Fibroblast of the aortic adventitia (primary cell): ENCODE results near the gene CTAG1B. TPM values are rescaled to one million over a fixed set of nuclear protein-coding genes. Genes with fewer than 3 reads are reported as not detected.
"Not testable (repeated sequence)": the region's sequence is repeated elsewhere in the genome, so short reads cannot be mapped to it uniquely, and the experiment has no call there.

ENCODE experiments used
- DNase-seq: peaks from one replicate; pipeline ENCODE4 v3.0.0-alpha.2; 2010; ENCODE audit warnings: low read depth
- H3K4me3 ChIP-seq: 2 replicates; pipeline ENCODE4 v1.5.1; 2011; ENCODE audit warnings: low read depth, mild to moderate bottlenecking, control low read depth, low read length, moderate library complexity
- CTCF ChIP-seq: IDR thresholded peaks from 2 replicates; pipeline ENCODE4 v1.5.1; 2011; ENCODE audit warnings: mild to moderate bottlenecking, low read length, control low read depth, inconsistent platforms; ENCODE audit not compliant: insufficient read depth
- small RNA-seq: library from RNA; depleted of rRNA; stranded (forward); fragments of <200 nt; gene quantifications from one replicate; pipeline ENCODE3, GENCODE V24; 2012
- total RNA-seq: library from RNA; depleted of rRNA; stranded (reverse); fragments of >200 nt; gene quantifications from 2 replicates; pipeline ENCODE4 v1.2.3, GENCODE V29; 2012; ENCODE audit warnings: low replicate concordance

CTAG1B gene
- total RNA-seq, 1 donor = not detected

DNA sequence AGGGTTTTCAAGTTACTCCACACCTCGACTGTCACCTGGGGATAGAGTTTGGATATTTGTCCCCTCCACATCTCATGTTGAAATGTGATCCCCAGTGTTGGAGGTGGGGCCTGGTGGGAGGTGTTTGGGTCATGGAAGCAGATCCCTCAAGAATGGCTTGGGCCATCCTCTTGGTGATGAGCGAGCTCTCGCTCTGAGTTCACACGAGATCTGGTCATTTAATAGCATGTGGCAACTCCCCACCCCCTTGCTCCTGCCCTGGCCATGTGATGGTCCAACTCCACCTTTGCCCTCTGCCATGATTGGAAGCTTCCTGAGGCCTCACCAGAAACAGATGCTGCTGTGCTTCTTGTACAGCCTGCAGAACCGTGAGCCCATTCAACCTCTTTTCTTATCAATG, 25.9 kb downstream of the CTAG1B start:
- no peak for DNase-seq
- no peak for TF ChIP-seq CTCF
- H3K4me3 ChIP-seq = no peak overlapping the region

- H3K4me3 ChIP-seq = no peak overlapping the region
- DNase-seq = no peak
- TF ChIP-seq CTCF = no peak
Measured at GRCh38 chrX:154592505-154592904, 26.6 kb downstream of the CTAG1B start.

DNA sequence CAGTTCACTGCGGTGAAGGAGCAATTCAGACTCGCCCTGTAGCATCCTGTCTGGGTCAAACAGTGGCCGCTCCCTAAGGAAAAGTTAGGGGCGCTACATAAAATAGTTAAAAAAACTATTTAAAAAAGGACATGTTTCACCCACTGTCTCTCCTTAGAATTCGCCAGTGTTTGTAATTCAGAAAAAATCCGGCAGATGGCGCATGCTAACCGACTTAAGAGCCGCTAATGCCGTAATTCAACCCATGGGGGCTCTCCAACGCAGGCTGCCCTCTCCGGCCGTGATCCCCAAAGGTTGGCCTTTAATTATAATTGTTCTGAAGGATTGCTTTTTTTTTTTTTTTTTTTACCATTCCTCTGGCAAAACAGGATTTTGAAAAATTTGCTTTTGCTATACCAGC, 28.7 kb downstream of the CTAG1B start:
- DNase-seq, H3K4me3 ChIP-seq: not testable (repeated sequence)

- not testable (repeated sequence) for DNase-seq
Measured at GRCh38 chrX:154584585-154585183, 34.4 kb downstream of the CTAG1B start, which contains the start of gene CTAG1A. Gene CTAG1A (plus strand): TSS chrX:154585133. CDS start chrX:154585207, 74 bp downstream.

DNA sequence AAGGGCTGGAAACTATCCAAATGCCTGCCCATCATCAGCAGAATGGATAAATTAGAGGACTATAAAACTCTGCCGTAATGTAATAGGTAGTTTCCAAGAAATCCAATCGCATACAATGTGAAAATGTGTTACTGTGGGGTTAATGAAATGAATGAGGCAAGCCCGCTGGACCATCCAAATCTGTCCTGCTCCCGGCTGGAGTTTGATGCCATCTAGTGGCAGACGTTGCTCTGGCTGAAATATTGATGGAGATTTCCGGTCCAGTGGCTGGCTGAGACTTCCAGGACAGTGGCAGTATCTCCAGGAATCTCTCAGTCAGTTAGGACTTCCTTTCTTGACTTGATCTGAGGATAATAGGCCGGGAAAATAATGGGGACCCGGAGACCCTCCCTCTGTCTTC, 36.1 kb downstream of the CTAG1B start:
- not testable (repeated sequence) for H3K4me3 ChIP-seq, DNase-seq

More at GRCh38 chrX:154584585-154585183, 34.4 kb downstream of the CTAG1B start, which contains the start of gene CTAG1A:
- H3K4me3 ChIP-seq = not testable (repeated sequence)

GRCh38 chrX:154575076-154575475, 44.0 kb downstream of the CTAG1B start:
- DNase-seq, H3K4me3 ChIP-seq: not testable (repeated sequence)

- DNase-seq, H3K4me3 ChIP-seq: not testable (repeated sequence)
Measured at GRCh38 chrX:154573061-154573460, 46.0 kb downstream of the CTAG1B start.

- not testable (repeated sequence) for DNase-seq, H3K4me3 ChIP-seq
Measured at GRCh38 chrX:154570361-154570760, 48.7 kb downstream of the CTAG1B start.

Small RNAs within 50 kb of the gene (small RNA-seq; reads per million reads assigned to genes)
- not detected for gene AC244090.1
- gene AC244107.2 = not detected

Other genes with a start within 250 kb of the CTAG1B start
- gene FLNA, start 244.6 kb downstream of the CTAG1B start, total RNA-seq = 549 and 1,365 TPM in 2 replicates
- 9.6 and 29.9 TPM in 2 replicates for gene EMD, start 240.0 kb downstream of the CTAG1B start, total RNA-seq
- 1,297 and 3,230 TPM in 2 replicates for gene RPL10, start 220.9 kb downstream of the CTAG1B start, total RNA-seq
- gene DNASE1L1, start 210.0 kb downstream of the CTAG1B start, total RNA-seq = 15.8 and 31.0 TPM in 2 replicates
- 18.0 and 30.9 TPM in 2 replicates for gene TAFAZZIN, start 207.7 kb downstream of the CTAG1B start, total RNA-seq
- gene ATP6AP1, start 190.6 kb downstream of the CTAG1B start, total RNA-seq = 33.2 and 36.1 TPM in 2 replicates
- gene GDI1, start 182.1 kb downstream of the CTAG1B start, total RNA-seq = 53.9 and 115 TPM in 2 replicates
- gene FAM50A, start 175.1 kb downstream of the CTAG1B start, total RNA-seq = 39.0 and 99.0 TPM in 2 replicates
- gene PLXNA3, start 161.0 kb downstream of the CTAG1B start, total RNA-seq = 11.9 and 25.8 TPM in 2 replicates
- gene LAGE3, start 140.0 kb downstream of the CTAG1B start, total RNA-seq = 19.1 and 31.6 TPM in 2 replicates
- 10.9 and 35.0 TPM in 2 replicates for gene UBL4A, start 132.7 kb downstream of the CTAG1B start, total RNA-seq
- 23.9 and 28.6 TPM in 2 replicates for gene SLC10A3, start 128.7 kb downstream of the CTAG1B start, total RNA-seq
- 16.9 and 20.0 TPM in 2 replicates for gene FAM3A, start 103.0 kb downstream of the CTAG1B start, total RNA-seq
- 45.5 and 126 TPM in 2 replicates for gene G6PD, start 72.4 kb downstream of the CTAG1B start, total RNA-seq
- gene IKBKG, start 71.7 kb downstream of the CTAG1B start, total RNA-seq = 17.1 and 37.2 TPM in 2 replicates
- gene CTAG1A, start 34.1 kb downstream of the CTAG1B start, total RNA-seq = not detected in 2 replicates
- gene CTAG2, start 34.3 kb upstream of the CTAG1B start, total RNA-seq = not detected in 2 replicates
- gene GAB3, start 131.8 kb upstream of the CTAG1B start, total RNA-seq = 1.2 and 4.2 TPM in 2 replicates
- 36.5 and 47.8 TPM in 2 replicates for gene DKC1, start 143.6 kb upstream of the CTAG1B start, total RNA-seq
- gene MPP1, start 186.2 kb upstream of the CTAG1B start, total RNA-seq = 10.0 and 23.3 TPM in 2 replicates
- gene SMIM9, start 215.4 kb upstream of the CTAG1B start, total RNA-seq = not detected in 2 replicates